B cell (primary cell): ENCODE results near the gene LIMS2.

Experiments
- CTCF ChIP-seq: fragments of 200-600 bp; IDR thresholded peaks from one replicate; pipeline ENCODE4 v1.8.0; 2022; ENCODE audit warnings: antibody characterized with exemption, mild to moderate bottlenecking
- EZH2 ChIP-seq: IDR thresholded peaks from 2 replicates; pipeline ENCODE4 v1.6.1; 2012; ENCODE audit warnings: borderline replicate concordance, low read depth, mild to moderate bottlenecking, moderate library complexity, low read length; ENCODE audit not compliant: insufficient read depth, poor library complexity, severe bottlenecking

- no peak for TF ChIP-seq CTCF
- no peak for TF ChIP-seq EZH2
Measured at GRCh38 chr2:127631541-127631996, 43.8 kb downstream of the LIMS2 start.
